Fibroblast of mammary gland (primary cell): ENCODE measurements around the gene NFKBIA.
A peak's percentile ranks its signal among the peaks of the same experiment; 100 is the strongest.
"Not testable (repeated sequence)": the region's sequence is repeated elsewhere in the genome, so short reads cannot be mapped to it uniquely, and the experiment has no call there.

ENCODE experiments used
- DNase-seq: peaks from one replicate; pipeline ENCODE4 v3.0.0-alpha.2; 2010; ENCODE audit warnings: low read depth
- H3K4me3 ChIP-seq: 2 replicates; pipeline ENCODE4 v1.5.1; 2011; ENCODE audit warnings: low read depth, mild to moderate bottlenecking, low read length, moderate library complexity; ENCODE audit not compliant: control insufficient read depth
- TF ChIP-seq, protein P1 (sequence below): conservative IDR thresholded peaks from 2 replicates; pipeline ENCODE4 v1.5.1; 2011; ENCODE audit warnings: low read depth, low read length, inconsistent platforms; ENCODE audit not compliant: control insufficient read depth, insufficient read depth

Gene NFKBIA

DNA sequence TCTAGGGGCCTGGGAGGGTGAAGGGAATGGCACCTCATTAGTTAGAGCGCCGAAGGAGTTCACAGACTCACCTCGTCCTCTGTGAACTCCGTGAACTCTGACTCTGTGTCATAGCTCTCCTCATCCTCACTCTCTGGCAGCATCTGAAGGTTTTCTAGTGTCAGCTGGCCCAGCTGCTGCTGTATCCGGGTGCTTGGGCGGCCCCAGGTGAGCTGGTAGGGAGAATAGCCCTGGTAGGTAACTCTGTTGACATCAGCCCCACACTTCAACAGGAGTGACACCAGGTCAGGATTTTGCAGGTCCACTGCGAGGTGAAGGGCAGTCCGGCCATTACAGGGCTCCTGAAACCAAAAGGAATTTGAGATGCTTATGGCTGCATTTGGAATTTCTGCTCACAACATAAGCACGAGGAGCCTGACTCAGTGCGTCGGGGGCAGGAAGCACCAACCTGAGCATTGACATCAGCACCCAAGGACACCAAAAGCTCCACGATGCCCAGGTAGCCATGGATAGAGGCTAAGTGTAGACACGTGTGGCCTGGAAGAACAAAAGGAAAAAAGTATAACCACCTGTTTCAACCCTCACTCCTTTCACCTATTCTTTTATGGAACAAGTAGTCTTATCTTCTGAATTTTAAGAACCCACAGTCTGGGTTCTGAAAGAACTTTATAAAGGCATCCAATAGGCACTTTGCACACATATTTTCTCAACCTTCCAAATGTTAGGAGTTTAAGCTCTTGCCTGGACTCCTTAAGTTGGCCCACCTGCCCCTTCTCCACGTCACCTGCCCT lies 2.0 kb downstream of the NFKBIA start:
- no peak for DNase-seq
- H3K4me3 ChIP-seq: peak overlapping the region; percentile 86
- TF ChIP-seq, protein P1, sequence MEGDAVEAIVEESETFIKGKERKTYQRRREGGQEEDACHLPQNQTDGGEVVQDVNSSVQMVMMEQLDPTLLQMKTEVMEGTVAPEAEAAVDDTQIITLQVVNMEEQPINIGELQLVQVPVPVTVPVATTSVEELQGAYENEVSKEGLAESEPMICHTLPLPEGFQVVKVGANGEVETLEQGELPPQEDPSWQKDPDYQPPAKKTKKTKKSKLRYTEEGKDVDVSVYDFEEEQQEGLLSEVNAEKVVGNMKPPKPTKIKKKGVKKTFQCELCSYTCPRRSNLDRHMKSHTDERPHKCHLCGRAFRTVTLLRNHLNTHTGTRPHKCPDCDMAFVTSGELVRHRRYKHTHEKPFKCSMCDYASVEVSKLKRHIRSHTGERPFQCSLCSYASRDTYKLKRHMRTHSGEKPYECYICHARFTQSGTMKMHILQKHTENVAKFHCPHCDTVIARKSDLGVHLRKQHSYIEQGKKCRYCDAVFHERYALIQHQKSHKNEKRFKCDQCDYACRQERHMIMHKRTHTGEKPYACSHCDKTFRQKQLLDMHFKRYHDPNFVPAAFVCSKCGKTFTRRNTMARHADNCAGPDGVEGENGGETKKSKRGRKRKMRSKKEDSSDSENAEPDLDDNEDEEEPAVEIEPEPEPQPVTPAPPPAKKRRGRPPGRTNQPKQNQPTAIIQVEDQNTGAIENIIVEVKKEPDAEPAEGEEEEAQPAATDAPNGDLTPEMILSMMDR: no peak

DNA sequence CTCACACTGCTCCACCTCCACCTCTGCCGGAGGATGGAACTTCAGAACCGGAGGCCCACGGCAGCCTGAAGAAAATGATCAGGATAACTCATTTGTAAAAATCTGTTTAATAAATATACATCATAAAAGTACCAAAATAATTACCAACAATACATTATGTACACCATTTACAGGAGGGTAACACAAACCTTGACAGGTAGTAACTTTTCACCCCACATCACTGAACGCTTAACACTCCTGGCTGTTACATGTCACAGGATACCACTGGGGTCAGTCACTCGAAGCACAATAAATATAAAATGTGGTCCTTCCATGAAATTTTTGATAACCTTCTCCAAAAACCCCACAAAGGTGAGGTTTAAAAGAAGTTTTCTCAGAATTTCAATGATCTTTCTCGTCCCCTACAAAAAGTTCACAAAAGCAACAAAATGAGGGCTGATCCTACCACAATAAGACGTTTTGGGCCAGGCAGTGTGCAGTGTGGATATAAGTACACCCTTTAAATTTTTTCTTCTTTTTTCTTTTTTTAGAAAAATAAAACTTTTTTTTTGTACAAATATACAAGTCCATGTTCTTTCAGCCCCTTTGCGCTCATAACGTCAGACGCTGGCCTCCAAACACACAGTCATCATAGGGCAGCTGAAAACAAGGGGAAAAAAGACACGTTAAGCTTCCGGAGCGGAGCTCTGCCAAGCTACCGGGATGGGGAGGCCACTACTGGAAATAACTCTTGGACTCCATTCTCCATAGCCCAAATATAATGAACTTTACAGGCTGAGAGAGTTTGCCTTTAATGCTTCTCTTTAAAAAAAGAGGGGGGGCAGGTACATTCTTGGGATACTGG lies 2.9 kb downstream of the NFKBIA start:
- peak; percentile 58 for DNase-seq
- TF ChIP-seq, protein P1: no peak
- peak overlapping the region; percentile 86 for H3K4me3 ChIP-seq

DNA sequence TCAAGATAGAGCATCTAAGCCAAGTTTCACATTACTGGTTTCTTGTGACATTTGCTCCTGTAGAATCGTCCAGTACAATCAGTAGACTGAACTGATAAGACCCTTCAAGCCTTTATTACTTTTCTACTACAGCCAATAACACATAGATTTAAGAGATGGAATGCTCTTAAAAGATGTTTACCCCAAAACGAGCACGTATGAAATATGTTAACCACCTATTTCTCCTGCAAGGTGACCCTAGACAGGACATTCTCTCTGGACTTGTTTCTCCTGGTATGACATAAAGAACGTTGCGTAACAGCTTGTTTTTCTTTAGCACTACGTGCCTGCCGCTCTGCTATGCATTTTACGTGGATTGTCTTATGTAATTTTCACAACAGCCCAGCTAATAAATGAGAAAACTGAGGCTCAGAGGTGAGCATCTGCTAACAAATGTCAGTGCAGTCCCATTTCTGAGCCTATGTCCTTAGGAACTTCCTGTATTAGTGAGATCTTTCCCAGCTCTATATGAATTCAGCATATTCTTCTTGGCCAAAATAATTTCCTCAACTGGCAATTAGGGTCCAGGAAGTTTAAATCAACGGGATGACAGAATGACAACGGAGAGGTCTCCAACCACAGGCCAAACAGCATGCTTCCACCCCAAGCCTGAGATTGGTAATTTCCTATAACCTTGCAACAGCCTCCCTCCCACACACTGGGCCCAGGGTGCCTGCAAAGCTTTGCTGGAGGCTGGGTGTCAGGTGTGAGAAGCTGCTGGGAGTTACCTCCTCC lies 3.7 kb downstream of the NFKBIA start:
- no peak for DNase-seq
- TF ChIP-seq, protein P1: no peak
- H3K4me3 ChIP-seq: no peak overlapping the region

DNA sequence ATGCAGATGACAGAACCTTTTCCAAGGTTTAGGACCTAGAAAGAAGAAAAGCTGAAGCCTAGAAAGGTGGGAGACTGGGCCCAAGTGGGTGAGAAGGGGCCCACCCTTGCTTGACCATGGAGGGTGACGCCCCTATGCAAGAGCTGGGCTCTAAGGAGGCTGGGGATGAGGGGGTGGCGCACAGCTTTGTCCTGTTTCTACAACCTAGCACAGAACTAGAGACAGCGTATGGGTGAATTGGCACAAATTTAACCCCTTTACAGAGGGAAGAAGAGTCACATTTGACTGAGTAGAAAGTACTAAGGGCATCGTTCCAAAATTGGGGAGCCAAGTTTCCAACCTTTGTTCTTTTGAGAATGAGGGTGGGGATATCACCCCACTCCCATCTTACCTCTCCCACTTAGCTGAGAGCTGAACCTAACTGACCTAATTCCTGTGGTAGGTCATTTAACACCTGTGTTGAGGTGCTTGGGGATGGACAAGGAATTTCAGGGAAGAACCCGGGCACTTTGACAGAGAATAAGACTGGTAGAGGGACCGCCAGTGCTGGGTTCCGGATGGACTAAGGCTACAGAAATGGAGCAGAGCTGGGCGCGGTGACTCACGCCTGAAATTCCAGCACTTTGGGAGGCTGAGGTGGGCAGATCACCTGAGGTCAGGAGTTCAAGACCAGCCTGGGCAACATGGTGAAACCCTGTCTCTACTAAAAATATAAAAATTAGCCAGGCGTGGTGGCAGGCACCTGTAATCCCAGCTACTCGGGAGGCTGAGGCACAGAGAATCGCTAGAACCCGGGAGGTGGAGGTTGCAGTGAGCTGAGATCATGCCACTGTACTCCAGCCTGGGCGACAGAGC lies 5.2 kb downstream of the NFKBIA start:
- TF ChIP-seq, protein P1: no peak
- DNase-seq: no peak
- no peak overlapping the region for H3K4me3 ChIP-seq

DNA sequence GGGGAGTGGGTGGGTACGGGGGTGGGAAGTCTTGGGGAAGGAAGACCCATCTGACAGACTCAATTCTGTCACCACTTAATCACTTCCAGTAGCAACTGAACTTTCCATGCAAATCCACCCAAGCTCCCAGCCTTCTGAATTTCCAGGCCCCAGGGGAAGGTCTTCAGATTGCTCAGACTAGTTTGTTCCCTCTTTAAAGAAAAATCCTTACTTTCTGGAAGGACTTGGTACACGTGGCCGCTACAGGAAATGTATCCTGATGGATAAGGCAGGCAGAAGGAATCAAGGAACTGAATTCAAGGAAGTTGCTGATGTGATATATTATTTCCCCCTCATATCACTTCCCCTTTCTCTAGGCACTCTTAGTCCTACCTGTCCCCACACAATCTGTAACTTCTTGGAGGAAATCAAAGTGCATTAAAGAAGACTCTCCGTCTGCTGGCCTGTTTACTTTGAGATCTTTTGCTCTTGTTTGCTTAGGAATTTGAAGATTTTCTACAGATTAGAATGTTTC lies 6.4 kb downstream of the NFKBIA start:
- peak; percentile 51 for DNase-seq
- TF ChIP-seq, protein P1: no peak
- no peak overlapping the region for H3K4me3 ChIP-seq

DNA sequence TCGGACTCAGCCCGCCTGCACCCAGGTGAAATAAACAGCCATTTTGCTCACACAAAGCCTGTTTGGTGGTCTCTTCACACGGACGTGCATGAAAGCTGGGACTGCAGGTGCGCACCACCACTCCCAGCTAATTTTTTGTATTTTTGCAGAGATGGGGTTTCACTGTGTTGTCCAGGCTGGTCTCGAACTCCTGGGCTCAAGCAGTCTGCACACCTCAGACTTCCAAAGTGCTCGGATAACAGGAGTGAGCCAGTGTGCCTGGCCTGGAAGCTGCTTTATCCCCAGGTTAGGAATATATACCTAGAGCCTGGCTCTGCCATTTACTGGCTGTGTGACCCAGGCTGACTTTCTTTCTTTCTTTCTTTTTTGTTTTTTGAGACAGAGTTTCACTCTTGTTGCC lies 7.9 kb downstream of the NFKBIA start:
- not testable (repeated sequence) for H3K4me3 ChIP-seq, DNase-seq
